ENCODE results near the gene ROMO1.

The ROMO1 gene

GRCh38 chr20:35653893-35654292 is 45.3 kb upstream of the ROMO1 start:
- TF ChIP-seq TEAD4 (IDR thresholded peaks at IDR 0.05): no peak
- no peak for TF ChIP-seq TCF12 (IDR thresholded peaks at IDR 0.05; ENCODE audit: low read depth)

GRCh38 chr20:35654415-35654814 is 44.8 kb upstream of the ROMO1 start:
- TF ChIP-seq TAF1 (IDR thresholded peaks at IDR 0.05; ENCODE audit: low read depth) (no peak), TEAD4 (IDR thresholded peaks at IDR 0.05) (no peak), USF1 (IDR thresholded peaks at IDR 0.05) (no peak), FOXM1 (IDR thresholded peaks at IDR 0.05; ENCODE audit: borderline replicate concordance, low read depth) (no peak), CREB1 (IDR thresholded peaks at IDR 0.05; ENCODE audit: low read depth) (no peak), CEBPB (IDR thresholded peaks at IDR 0.05) (no peak), EP300 (IDR thresholded peaks at IDR 0.05; ENCODE audit: borderline replicate concordance) (no peak), TCF12 (IDR thresholded peaks at IDR 0.05; ENCODE audit: low read depth) (no peak), NFIC (IDR thresholded peaks at IDR 0.05) (no peak), MAX (IDR thresholded peaks at IDR 0.05) (no peak), RAD21 (IDR thresholded peaks at IDR 0.05; ENCODE audit: low read depth) (no peak), EGR1 (IDR thresholded peaks at IDR 0.05) (no peak), YY1 (IDR thresholded peaks at IDR 0.05; ENCODE audit: low read depth) (no peak), ZBTB7A (IDR thresholded peaks at IDR 0.05; ENCODE audit: low read depth) (no peak)

GRCh38 chr20:35657271-35657670 is 41.9 kb upstream of the ROMO1 start:
- no peak for TF ChIP-seq FOXM1 (IDR thresholded peaks at IDR 0.05; ENCODE audit: borderline replicate concordance, low read depth)
- TF ChIP-seq TEAD4 (IDR thresholded peaks at IDR 0.05): no peak
- TF ChIP-seq ZBTB7A (IDR thresholded peaks at IDR 0.05; ENCODE audit: low read depth): no peak
- no peak for TF ChIP-seq EP300 (IDR thresholded peaks at IDR 0.05; ENCODE audit: borderline replicate concordance)
- TF ChIP-seq TCF12 (IDR thresholded peaks at IDR 0.05; ENCODE audit: low read depth): no peak
- TF ChIP-seq RAD21 (IDR thresholded peaks at IDR 0.05; ENCODE audit: low read depth): no peak
- TF ChIP-seq NFIC (IDR thresholded peaks at IDR 0.05): no peak
- no peak for TF ChIP-seq CREB1 (IDR thresholded peaks at IDR 0.05; ENCODE audit: low read depth)
- TF ChIP-seq YY1 (IDR thresholded peaks at IDR 0.05; ENCODE audit: low read depth): no peak

GRCh38 chr20:35660122-35660937 is 38.9 kb upstream of the ROMO1 start:
- no peak for TF ChIP-seq TAF1 (IDR thresholded peaks at IDR 0.05; ENCODE audit: low read depth)
- TF ChIP-seq MAX (IDR thresholded peaks at IDR 0.05): no peak
- TF ChIP-seq TCF12 (IDR thresholded peaks at IDR 0.05; ENCODE audit: low read depth): no peak
- TF ChIP-seq FOXM1 (IDR thresholded peaks at IDR 0.05; ENCODE audit: borderline replicate concordance, low read depth): no peak
- TF ChIP-seq CEBPB (IDR thresholded peaks at IDR 0.05): no peak
- TF ChIP-seq CREB1 (IDR thresholded peaks at IDR 0.05; ENCODE audit: low read depth): no peak
- no peak for TF ChIP-seq EGR1 (IDR thresholded peaks at IDR 0.05)
- TF ChIP-seq USF1 (IDR thresholded peaks at IDR 0.05): no peak
- no peak for TF ChIP-seq TEAD4 (IDR thresholded peaks at IDR 0.05)
- TF ChIP-seq EP300 (IDR thresholded peaks at IDR 0.05; ENCODE audit: borderline replicate concordance): no peak
- no peak for TF ChIP-seq REST (IDR thresholded peaks at IDR 0.05; ENCODE audit: low read depth)
- no peak for TF ChIP-seq NFIC (IDR thresholded peaks at IDR 0.05)
- TF ChIP-seq YY1 (IDR thresholded peaks at IDR 0.05; ENCODE audit: low read depth): no peak
- TF ChIP-seq RAD21 (IDR thresholded peaks at IDR 0.05; ENCODE audit: low read depth): no peak
- no peak for TF ChIP-seq ZBTB7A (IDR thresholded peaks at IDR 0.05; ENCODE audit: low read depth)

GRCh38 chr20:35661053-35661452 is 38.2 kb upstream of the ROMO1 start:
- TF ChIP-seq NFIC (IDR thresholded peaks at IDR 0.05): no peak

GRCh38 chr20:35661908-35662307 is 37.3 kb upstream of the ROMO1 start:
- no peak for TF ChIP-seq TAF1 (IDR thresholded peaks at IDR 0.05; ENCODE audit: low read depth)
- no peak for TF ChIP-seq TEAD4 (IDR thresholded peaks at IDR 0.05)
- no peak for TF ChIP-seq RAD21 (IDR thresholded peaks at IDR 0.05; ENCODE audit: low read depth)
- TF ChIP-seq EGR1 (IDR thresholded peaks at IDR 0.05): no peak
- TF ChIP-seq REST (IDR thresholded peaks at IDR 0.05; ENCODE audit: low read depth): no peak
- TF ChIP-seq CEBPB (IDR thresholded peaks at IDR 0.05): no peak
